HCT116 (cell line): ENCODE measurements around the gene SLC44A5. TPM values are rescaled to one million over a fixed set of nuclear protein-coding genes. Genes with fewer than 3 reads are reported as not detected.

Experiments
- ATAC-seq: fragments of 200-7000 bp; cut with Tn5 transposase; 2 replicates; pipeline ENCODE4 v1.9.1; 2020; ENCODE audit warnings: mild to moderate bottlenecking, moderate library complexity
- BruUV-seq: library from RNA; stranded (reverse); fragments of 400-500 nt; replicated peaks from 2 replicates; lab custom pipeline; 2021; lab: Mats Ljungman, UMichigan
- CTCF ChIA-PET: fragments of 300-600 bp; sonication (Branson Sonifier 250); formaldehyde crosslinking; loops from one replicate; lab custom pipeline; 2021; ENCODE audit warnings: antibody characterized with exemption; lab: Charles Lee
- POLR2A ChIA-PET: fragments of 300-600, 350-600 bp; sonication (Branson Sonifier 250); formaldehyde crosslinking; loops from one replicate; lab custom pipeline; 2021; ENCODE audit warnings: antibody characterized with exemption; lab: Charles Lee
- RAD21 ChIA-PET, 2 experiments: fragments of 300-600 bp; sonication (Branson Sonifier 250); formaldehyde crosslinking; loops; one replicate each; lab custom pipeline; 2023; ENCODE audit warnings: low total read pairs in 2 of 2; ENCODE audit not compliant: uncharacterized antibody in 2 of 2, unreplicated experiment in 2 of 2, low non-redundant PET in 1 of 2; lab: Charles Lee
- DNase-seq: peaks from one replicate; pipeline ENCODE4 v3.0.0-alpha.2; 2010; ENCODE audit warnings: low read depth, low spot score
- H2AFZ ChIP-seq: fragments of 200-600 bp; shearing (Covaris generic), sonication (generic); 2 replicates; pipeline ENCODE4 v1.6.1; 2017; ENCODE audit warnings: low read depth, mixed run types, mixed read lengths, antibody characterized with exemption, low read length; ENCODE audit not compliant: poor library complexity, severe bottlenecking
- H3K27ac ChIP-seq: 2 replicates; pipeline ENCODE4 v1.5.1; 2012; ENCODE audit warnings: low read depth, low read length
- H3K27me3 ChIP-seq: fragments of 200-600 bp; sonication (generic); 2 replicates; pipeline ENCODE4 v1.6.1; 2016; ENCODE audit warnings: mixed run types, low read length, mixed read lengths; ENCODE audit not compliant: insufficient read depth
- H3K36me3 ChIP-seq, 2 experiments: fragments of 200-500 bp in 1 of 2; fragments of 200-600 bp in 1 of 2; sonication (Bioruptor generic) in 1 of 2; sonication (generic) in 1 of 2; 2 replicates each; pipeline versions ENCODE4 v1.5.1 to v1.6.1; 2014 to 2016; ENCODE audit warnings: low read length in 2 of 2, inconsistent platforms in 1 of 2, mixed read lengths in 1 of 2, mixed run types in 1 of 2; ENCODE audit not compliant: insufficient read depth in 2 of 2, control insufficient read depth in 1 of 2
- H3K4me1 ChIP-seq, 2 experiments: fragments of 200-600 bp in 1 of 2; sonication (generic) in 1 of 2; 2 replicates each; pipeline versions ENCODE4 v1.5.1 to v1.6.1; 2012 to 2017; ENCODE audit warnings: low read length in 2 of 2, inconsistent platforms in 1 of 2, mild to moderate bottlenecking in 1 of 2, mixed read lengths in 1 of 2, mixed run types in 1 of 2, moderate library complexity in 1 of 2; ENCODE audit not compliant: insufficient read depth in 2 of 2, control insufficient read depth in 1 of 2
- H3K4me2 ChIP-seq: fragments of 200-600 bp; sonication (generic); 2 replicates; pipeline ENCODE4 v1.6.1; 2017; ENCODE audit warnings: mixed run types, low read length, mixed read lengths
- H3K4me3 ChIP-seq, 2 experiments: fragments of 200-600 bp in 1 of 2; sonication (generic) in 1 of 2; replicated peaks in 1 of 2; 2 replicates each; pipeline ENCODE4 v1.5.1; 2011 to 2016; ENCODE audit warnings: low read length in 2 of 2, control low read depth in 1 of 2, low read depth in 1 of 2, mild to moderate bottlenecking in 1 of 2, mixed read lengths in 1 of 2, mixed run types in 1 of 2
- H3K79me2 ChIP-seq: fragments of 200-600 bp; sonication (generic); 2 replicates; pipeline ENCODE4 v1.6.1; 2017; ENCODE audit warnings: mild to moderate bottlenecking, mixed run types, low read length, moderate library complexity, mixed read lengths; ENCODE audit not compliant: insufficient read depth
- H3K9ac ChIP-seq: fragments of 200-600 bp; sonication (generic); 2 replicates; pipeline ENCODE4 v1.6.1; 2016; ENCODE audit warnings: low read length, mixed read lengths
- H3K9me2 ChIP-seq: fragments of 200-600 bp; sonication (generic), shearing (Covaris generic); 2 replicates; pipeline ENCODE4 v1.6.1; 2017; ENCODE audit warnings: mixed run types, mild to moderate bottlenecking, moderate library complexity; ENCODE audit not compliant: insufficient read depth
- H3K9me3 ChIP-seq, 2 experiments: fragments of 200-500 bp in 1 of 2; fragments of 200-600 bp in 1 of 2; sonication (Bioruptor generic) in 1 of 2; sonication (generic) in 1 of 2; 2 replicates each; pipeline ENCODE4 v1.6.1; 2014 to 2017; ENCODE audit warnings: low read length in 2 of 2, mixed read lengths in 2 of 2, inconsistent platforms in 1 of 2, low read depth in 1 of 2, mild to moderate bottlenecking in 1 of 2, mixed run types in 1 of 2, moderate library complexity in 1 of 2; ENCODE audit not compliant: control insufficient read depth in 1 of 2, insufficient read depth in 1 of 2
- H4K20me1 ChIP-seq: fragments of 200-600 bp; sonication (generic), shearing (Covaris generic); 2 replicates; pipeline ENCODE4 v1.6.1; 2017; ENCODE audit warnings: mixed run types, mild to moderate bottlenecking, moderate library complexity; ENCODE audit not compliant: insufficient read depth
- ATF3 ChIP-seq: IDR thresholded peaks from 2 replicates; pipeline ENCODE4 v1.6.1; 2012
- CBX3 ChIP-seq: IDR thresholded peaks from 2 replicates; pipeline ENCODE4 v1.6.1; 2012; ENCODE audit warnings: low read depth
- CEBPB ChIP-seq: IDR thresholded peaks from 2 replicates; pipeline ENCODE4 v1.6.1; 2012; ENCODE audit warnings: low read depth
- CTCF ChIP-seq, 3 experiments: fragments of 200-600 bp in 1 of 3; sonication (generic) in 1 of 3; IDR thresholded peaks in 2 of 3; conservative IDR thresholded peaks in 1 of 3; 2 replicates each; pipeline ENCODE4 v1.5.1; 2012 to 2017; ENCODE audit warnings: low read depth in 2 of 3, low read length in 2 of 3, antibody characterized with exemption in 1 of 3, borderline replicate concordance in 1 of 3, control low read depth in 1 of 3, mild to moderate bottlenecking in 1 of 3, mixed read lengths in 1 of 3, mixed run types in 1 of 3, moderate library complexity in 1 of 3; ENCODE audit not compliant: insufficient read depth in 1 of 3
- EGR1 ChIP-seq: IDR thresholded peaks from 2 replicates; pipeline ENCODE4 v1.6.1; 2012; ENCODE audit warnings: low read depth
- ELF1 ChIP-seq: IDR thresholded peaks from 2 replicates; pipeline ENCODE4 v1.6.1; 2012; ENCODE audit warnings: low read depth, borderline replicate concordance
- EZH2 ChIP-seq: fragments of 200-600 bp; sonication (generic); IDR thresholded peaks from 2 replicates; pipeline ENCODE4 v1.6.1; 2017; ENCODE audit warnings: antibody characterized with exemption, mixed run types
- EZH2phosphoT487 ChIP-seq: fragments of 200-600 bp; IDR thresholded peaks from 2 replicates; pipeline ENCODE4 v1.6.1; 2018; ENCODE audit warnings: antibody characterized with exemption, borderline replicate concordance
- FOSL1 ChIP-seq: IDR thresholded peaks from 2 replicates; pipeline ENCODE4 v1.6.1; 2012; ENCODE audit warnings: low read depth
- JUND ChIP-seq: IDR thresholded peaks from 2 replicates; pipeline ENCODE4 v1.6.1; 2012
- MAX ChIP-seq: IDR thresholded peaks from 2 replicates; pipeline ENCODE4 v1.6.1; 2012
- POLR2A ChIP-seq: IDR thresholded peaks from 2 replicates; pipeline ENCODE4 v1.7.0; 2011; ENCODE audit warnings: borderline replicate concordance; ENCODE audit not compliant: insufficient read depth, insufficient read length; ENCODE audit errors: extremely low read depth
- POLR2AphosphoS5 ChIP-seq: IDR thresholded peaks from 2 replicates; pipeline ENCODE4 v1.6.1; 2011; ENCODE audit warnings: mild to moderate bottlenecking, low read depth, low read length, moderate library complexity
- RAD21 ChIP-seq: IDR thresholded peaks from 2 replicates; pipeline ENCODE4 v1.6.1; 2012; ENCODE audit warnings: low read depth, mild to moderate bottlenecking
- SIN3A ChIP-seq: IDR thresholded peaks from 2 replicates; pipeline ENCODE4 v1.6.1; 2012; ENCODE audit warnings: low read depth
- SP1 ChIP-seq: IDR thresholded peaks from 2 replicates; pipeline ENCODE4 v1.6.1; 2012; ENCODE audit warnings: low read depth
- SRF ChIP-seq: IDR thresholded peaks from 2 replicates; pipeline ENCODE4 v1.6.1; 2012; ENCODE audit warnings: low read depth
- TCF7L2 ChIP-seq: IDR thresholded peaks from 2 replicates; pipeline ENCODE4 v1.7.0; 2011; ENCODE audit warnings: borderline replicate concordance, inconsistent platforms; ENCODE audit not compliant: insufficient read depth, insufficient read length; ENCODE audit errors: extremely low read depth
- YY1 ChIP-seq: IDR thresholded peaks from 2 replicates; pipeline ENCODE4 v1.6.1; 2011; ENCODE audit warnings: low read length, low read depth, moderate library complexity, mild to moderate bottlenecking; ENCODE audit not compliant: insufficient replicate concordance; ENCODE audit errors: extremely low read depth
- ZBTB33 ChIP-seq: IDR thresholded peaks from 2 replicates; pipeline ENCODE4 v1.6.1; 2011; ENCODE audit warnings: mild to moderate bottlenecking, low read length, moderate library complexity; ENCODE audit not compliant: insufficient replicate concordance; ENCODE audit errors: extremely low read depth
- intact Hi-C: fragments of 100-400 bp; cut with micrococcal nuclease; formaldehyde crosslinking; loops from 2 replicates; pipeline ENCODE4 v1.10.0; 2022
- total RNA-seq: library from RNA; stranded (reverse); gene quantifications from one replicate; pipeline ENCODE4 v1.2.1, GENCODE V29; 2021; ENCODE audit not compliant: unreplicated experiment

Gene SLC44A5
- total RNA-seq, 1 experiment from 2014 or later = 2.4 TPM

GRCh38 chr1:75396260-75396659, 214.7 kb downstream of the SLC44A5 start (continued):
- TF ChIP-seq POLR2AphosphoS5 = no peak
- TF ChIP-seq FOSL1 = no peak
- TF ChIP-seq SP1 = no peak
- no peak for TF ChIP-seq ATF3
- TF ChIP-seq POLR2A = no peak
- no peak for TF ChIP-seq ELF1
- TF ChIP-seq, all 23 proteins: peak for 0

GRCh38 chr1:75394386-75395139, 216.4 kb downstream of the SLC44A5 start:
- H3K9me3 ChIP-seq = no peaks in the 10 kb centered on the region; a peak in 1 of 4 replicates
- no TSS peak for BruUV-seq
- DNase-seq = no peak
- no peaks in the 10 kb centered on the region for H4K20me1 ChIP-seq
- H3K27ac ChIP-seq = no peak overlapping the region
- H3K27me3 ChIP-seq = no peaks in the 10 kb centered on the region
- no peak overlapping the region for H3K9ac ChIP-seq
- ChIA-PET RAD21 (no interaction called here), CTCF (no interaction called here), POLR2A (no interaction called here)
- no peak overlapping the region for H2AFZ ChIP-seq
- H3K9me2 ChIP-seq = no peaks in the 10 kb centered on the region
- H3K79me2 ChIP-seq = no peaks in the 10 kb centered on the region
- ATAC-seq = no peak
- H3K4me3 ChIP-seq = no peak overlapping the region
- H3K4me1 ChIP-seq = no peaks in the 10 kb centered on the region
- intact Hi-C loops = no loop called here
- H3K36me3 ChIP-seq = no peaks in the 10 kb centered on the region
- TF ChIP-seq CBX3 (no peak), EGR1 (no peak), YY1 (no peak), CEBPB (no peak), MAX (no peak), RAD21 (no peak), POLR2A (no peak), SP1 (no peak), JUND (no peak), SRF (no peak), FOSL1 (no peak), ZBTB33 (no peak), EZH2phosphoT487 (no peak), ELF1 (no peak), TCF7L2 (no peak), CTCF (IDR thresholded peaks at IDR 0.05 in 2 of 3, conservative IDR thresholded peaks at IDR 0.05 in 1 of 3; ENCODE audit: borderline replicate concordance in 1 of 3, insufficient read depth in 1 of 3, low read depth in 2 of 3, low read length in 2 of 3) (no peak), SIN3A (no peak), EZH2 (no peak), ATF3 (no peak)
- no peak overlapping the region for H3K4me2 ChIP-seq
